Panc1 (cell line): ENCODE data around the gene SH3PXD2A. TPM values are rescaled to one million over a fixed set of nuclear protein-coding genes. Genes with fewer than 3 reads are reported as not detected.

ENCODE experiments used
- ATAC-seq: fragments of 200-7000 bp; cut with Tn5 transposase; 2 replicates; pipeline ENCODE4 v1.9.1; 2020; ENCODE audit warnings: mild to moderate bottlenecking, moderate library complexity
- BruUV-seq: library from RNA; stranded (reverse); fragments of 400-500 nt; replicated peaks from 2 replicates; lab custom pipeline; 2021; lab: Mats Ljungman, UMichigan
- CTCF ChIA-PET: fragments of 300-600 bp; sonication (Branson Sonifier 250); formaldehyde crosslinking; loops from one replicate; lab custom pipeline; 2022; ENCODE audit warnings: antibody characterized with exemption; lab: Charles Lee
- POLR2A ChIA-PET: fragments of 300-600 bp; sonication (Branson Sonifier 250); formaldehyde crosslinking; loops from one replicate; lab custom pipeline; 2022; ENCODE audit warnings: antibody characterized with exemption; lab: Charles Lee
- DNase-seq: peaks from one replicate; pipeline ENCODE4 v3.0.0-alpha.2; 2010; ENCODE audit warnings: low read depth, low spot score
- H3K27ac ChIP-seq: 2 replicates; pipeline ENCODE4 v1.5.1; 2011; ENCODE audit warnings: mild to moderate bottlenecking, low read length, inconsistent platforms
- H3K27me3 ChIP-seq: fragments of 200-500 bp; sonication (Bioruptor generic); 2 replicates; pipeline ENCODE4 v1.6.0; 2014; ENCODE audit warnings: low read length, inconsistent platforms; ENCODE audit not compliant: control insufficient read depth, insufficient read depth
- H3K36me3 ChIP-seq: fragments of 200-500 bp; sonication (Bioruptor generic); 2 replicates; pipeline ENCODE4 v1.5.1; 2014; ENCODE audit warnings: inconsistent platforms, mild to moderate bottlenecking, low read length, moderate library complexity; ENCODE audit not compliant: control insufficient read depth, insufficient read depth
- H3K4me1 ChIP-seq: 2 replicates; pipeline ENCODE4 v1.5.1; 2011; ENCODE audit warnings: inconsistent platforms, mild to moderate bottlenecking, low read length, moderate library complexity; ENCODE audit not compliant: control insufficient read depth, insufficient read depth
- H3K4me3 ChIP-seq, 2 experiments: 2 replicates each; pipeline ENCODE4 v1.5.1; 2011 to 2012; ENCODE audit warnings: low read depth in 2 of 2, low read length in 2 of 2, mild to moderate bottlenecking in 2 of 2, inconsistent platforms in 1 of 2, moderate library complexity in 1 of 2
- H3K9me3 ChIP-seq: fragments of 200-500 bp; sonication (Bioruptor generic); 2 replicates; pipeline ENCODE4 v1.5.1; 2014; ENCODE audit warnings: low read depth, mild to moderate bottlenecking, inconsistent platforms, low read length, moderate library complexity; ENCODE audit not compliant: control insufficient read depth, insufficient read depth
- CTCF ChIP-seq: fragments of 450-650 bp; IDR thresholded peaks from 2 replicates; pipeline ENCODE4 v1.5.1; 2017; ENCODE audit warnings: mild to moderate bottlenecking
- POLR2AphosphoS5 ChIP-seq: IDR thresholded peaks from 2 replicates; pipeline ENCODE4 v1.6.1; 2012; ENCODE audit warnings: mild to moderate bottlenecking, low read depth, low read length, moderate library complexity
- REST ChIP-seq, 2 experiments: IDR thresholded peaks; 2 replicates each; pipeline ENCODE4 v1.6.1; 2011 to 2012; ENCODE audit warnings: low read depth in 2 of 2, control low read depth in 1 of 2, low read length in 1 of 2, mild to moderate bottlenecking in 1 of 2, moderate library complexity in 1 of 2; ENCODE audit not compliant: insufficient read depth in 1 of 2
- SIN3A ChIP-seq: IDR thresholded peaks from 2 replicates; pipeline ENCODE4 v1.6.1; 2012; ENCODE audit warnings: low read depth, mild to moderate bottlenecking, low read length, moderate library complexity, borderline replicate concordance; ENCODE audit not compliant: insufficient read depth
- TCF7L2 ChIP-seq: IDR thresholded peaks from 2 replicates; pipeline ENCODE4 v1.6.1; 2011; ENCODE audit warnings: mild to moderate bottlenecking, low read depth, low read length, inconsistent platforms
- in situ Hi-C: cut with HindIII; loops from 2 replicates; pipeline ENCODE4 v1.10.0; 2016; ENCODE audit warnings: low sequenced_read_pairs, low pct_unique_long_range_greater_than_20kb
- intact Hi-C: fragments of 100-400 bp; cut with micrococcal nuclease; formaldehyde crosslinking; loops from one replicate; pipeline ENCODE4 v1.10.0; 2022; ENCODE audit not compliant: unreplicated experiment
- total RNA-seq: library from RNA; stranded (reverse); gene quantifications from one replicate; pipeline ENCODE4 v1.2.1, GENCODE V29; 2021; ENCODE audit not compliant: unreplicated experiment

SH3PXD2A gene
- total RNA-seq, 1 experiment from 2014 or later: 5.7 TPM

- H3K9me3 ChIP-seq: no peaks in the 10 kb centered on the region
- no TSS peak for BruUV-seq
- no peak overlapping the region for H3K4me3 ChIP-seq
- DNase-seq: no peak
- in situ Hi-C loops: no loop called here
- no peaks in the 10 kb centered on the region for H3K36me3 ChIP-seq
- no peak for ATAC-seq
- H3K4me1 ChIP-seq: 0 out of 2 replicates have a peak, but pooled peaks cover 4% of the 10 kb centered on the region
- POLR2A ChIA-PET: interaction anchor here (0.5 kb wide), 1 partner anchor 298 kb away, joined by 6 read pairs; no protein-coding TSS in a partner anchor
- TF ChIP-seq CTCF: no peak
- TF ChIP-seq TCF7L2: no peak
- TF ChIP-seq REST (IDR thresholded peaks at IDR 0.05; ENCODE audit: insufficient read depth in 1 of 2, low read depth in 2 of 2, low read length in 1 of 2): no peak
- no peak for TF ChIP-seq POLR2AphosphoS5
- TF ChIP-seq SIN3A: no peak
- H3K27ac ChIP-seq: no peak overlapping the region
- H3K27me3 ChIP-seq: no peaks in the 10 kb centered on the region
- intact Hi-C loops: no loop called here
- CTCF ChIA-PET: no interaction called here
These were observed 28.5 kb downstream of the SH3PXD2A start for GRCh38 chr10:103826885-103827284.

- H3K4me1 ChIP-seq: 0 out of 2 replicates have a peak, but pooled peaks cover 4% of the 10 kb centered on the region
- H3K27ac ChIP-seq: no peak overlapping the region
- H3K27me3 ChIP-seq: no peaks in the 10 kb centered on the region
- ChIA-PET CTCF (no interaction called here), POLR2A (no interaction called here)
- intact Hi-C loops (no loop called here), in situ Hi-C loops (no loop called here)
- no peaks in the 10 kb centered on the region for H3K36me3 ChIP-seq
- no peak overlapping the region for H3K4me3 ChIP-seq
- DNase-seq (no peak), ATAC-seq (no peak)
- TF ChIP-seq CTCF: no peak
- no peak for TF ChIP-seq REST (IDR thresholded peaks at IDR 0.05; ENCODE audit: insufficient read depth in 1 of 2, low read depth in 2 of 2, low read length in 1 of 2)
- TF ChIP-seq TCF7L2: no peak
- TF ChIP-seq POLR2AphosphoS5: no peak
- TF ChIP-seq SIN3A: no peak
- no peaks in the 10 kb centered on the region for H3K9me3 ChIP-seq
- no TSS peak for BruUV-seq
These were observed 31.1 kb downstream of the SH3PXD2A start for GRCh38 chr10:103824281-103824680.
